NCI-H345 treated with DMSO at 0.1 percent for 48 hours (cell line): Measurements from ENCODE around the gene COQ5.

Experiments used
- DNase-seq: peaks from one replicate; lab custom pipeline; 2025; ENCODE audit not compliant: unreplicated experiment; lab: John Stamatoyannopoulos, UW

The COQ5 gene

GRCh38 chr12:120457133-120457532, 71.8 kb downstream of the COQ5 start:
- no peak for DNase-seq

GRCh38 chr12:120455302-120455701, 73.7 kb downstream of the COQ5 start:
- no peak for DNase-seq

GRCh38 chr12:120453977-120454376, 75.0 kb downstream of the COQ5 start:
- peak; percentile 4 for DNase-seq
